Neuronal stem cell (in vitro differentiated cells): ENCODE data around the gene HDHD2.

Experiments used
- DNase-seq: peaks from one replicate; pipeline ENCODE4 v3.0.0-alpha.2; 2013; ENCODE audit warnings: low spot score
- H2AFZ ChIP-seq: one replicate; pipeline ENCODE4 v1.6.1; 2013; ENCODE audit warnings: mild to moderate bottlenecking, low read length, inconsistent platforms
- H2AK5ac ChIP-seq: 2 replicates; pipeline ENCODE4 v1.6.1; 2013; ENCODE audit warnings: low read depth, mild to moderate bottlenecking, inconsistent platforms, low read length, moderate library complexity, mixed read lengths
- H2BK120ac ChIP-seq: 2 replicates; pipeline ENCODE4 v1.6.1; 2013; ENCODE audit warnings: low read depth, mild to moderate bottlenecking, inconsistent platforms, low read length, moderate library complexity, mixed read lengths
- H2BK12ac ChIP-seq: one replicate; pipeline ENCODE4 v1.6.1; 2013; ENCODE audit warnings: low read length, inconsistent platforms
- H2BK15ac ChIP-seq: 2 replicates; pipeline ENCODE4 v1.6.1; 2013; ENCODE audit warnings: mild to moderate bottlenecking, low read length, inconsistent platforms, mixed read lengths
- H2BK5ac ChIP-seq: one replicate; pipeline ENCODE4 v1.6.1; 2013; ENCODE audit warnings: inconsistent platforms, mild to moderate bottlenecking, low read length, moderate library complexity
- H3K14ac ChIP-seq: one replicate; pipeline ENCODE4 v1.6.1; 2013; ENCODE audit warnings: low read length, inconsistent platforms
- H3K18ac ChIP-seq: 2 replicates; pipeline ENCODE4 v1.6.1; 2013; ENCODE audit warnings: low read length, inconsistent platforms
- H3K23ac ChIP-seq: 2 replicates; pipeline ENCODE4 v1.6.1; 2013; ENCODE audit warnings: low read depth, mild to moderate bottlenecking, mixed read lengths, low read length, inconsistent platforms; ENCODE audit not compliant: poor library complexity
- H3K27ac ChIP-seq: replicated peaks from 3 replicates; pipeline ENCODE4 v1.5.1; 2013; ENCODE audit warnings: low read length, inconsistent platforms
- H3K27me3 ChIP-seq, 3 experiments: 2 replicates each; pipeline ENCODE4 v1.6.1; 2013; ENCODE audit warnings: low read length in 3 of 3, mild to moderate bottlenecking in 2 of 3, inconsistent platforms in 1 of 3, low read depth in 1 of 3, mixed read lengths in 1 of 3, moderate library complexity in 1 of 3; ENCODE audit not compliant: control insufficient read depth in 3 of 3, insufficient read depth in 3 of 3
- H3K36me3 ChIP-seq, 2 donors: replicated peaks in 1 of 2; 2 replicates each; pipeline ENCODE4 v1.6.1; 2013; ENCODE audit warnings: low read length in 2 of 2; ENCODE audit not compliant: control insufficient read depth in 2 of 2, insufficient read depth in 2 of 2
- H3K4ac ChIP-seq: 2 replicates; pipeline ENCODE4 v1.6.1; 2013; ENCODE audit warnings: inconsistent platforms, mild to moderate bottlenecking, low read length, moderate library complexity
- H3K4me1 ChIP-seq, 2 donors: 1 replicate in 1 of 2; 2 replicates in 1 of 2; pipeline ENCODE4 v1.6.1; 2013; ENCODE audit warnings: low read length in 2 of 2, low read depth in 1 of 2; ENCODE audit not compliant: control insufficient read depth in 2 of 2, insufficient read depth in 1 of 2
- H3K4me2 ChIP-seq: one replicate; pipeline ENCODE4 v1.6.1; 2013; ENCODE audit warnings: mild to moderate bottlenecking, low read length, inconsistent platforms; ENCODE audit not compliant: insufficient read depth, poor library complexity, severe bottlenecking
- H3K4me3 ChIP-seq, 2 donors: 2 replicates each; pipeline ENCODE4 v1.5.1; 2013; ENCODE audit warnings: low read length in 2 of 2, mild to moderate bottlenecking in 2 of 2, inconsistent platforms in 1 of 2, moderate library complexity in 1 of 2
- H3K79me1 ChIP-seq: one replicate; pipeline ENCODE4 v1.6.1; 2013; ENCODE audit warnings: low read depth, mild to moderate bottlenecking, inconsistent platforms, low read length, moderate library complexity
- H3K9ac ChIP-seq: one replicate; pipeline ENCODE4 v1.6.1; 2013; ENCODE audit warnings: mild to moderate bottlenecking, low read depth, low read length, inconsistent platforms; ENCODE audit not compliant: poor library complexity
- H3K9me3 ChIP-seq, 2 donors: replicated peaks in 1 of 2; 2 replicates each; pipeline versions ENCODE3 to v1.6.1; 2013; ENCODE audit warnings: low read length in 2 of 2, mild to moderate bottlenecking in 2 of 2, inconsistent platforms in 1 of 2, low read depth in 1 of 2, mixed read lengths in 1 of 2, moderate library complexity in 1 of 2; ENCODE audit not compliant: control insufficient read depth in 2 of 2, insufficient read depth in 1 of 2
- H4K8ac ChIP-seq: one replicate; pipeline ENCODE4 v1.6.1; 2013; ENCODE audit warnings: low read depth, mild to moderate bottlenecking, inconsistent platforms, low read length, moderate library complexity
- H4K91ac ChIP-seq: one replicate; pipeline ENCODE4 v1.6.1; 2013; ENCODE audit warnings: low read length, low read depth, mild to moderate bottlenecking, inconsistent platforms; ENCODE audit not compliant: poor library complexity
- WGBS, 2 donors: extraction: QIAGEN DNeasy Blood & Tissue Kit; methylation state at CpG; one replicate each; pipeline ENCODE4 v1.1.7; 2013; ENCODE audit warnings: missing lambda C conversion rate in 2 of 2, mixed read lengths in 1 of 2; ENCODE audit not compliant: insufficient read length in 2 of 2, insufficient replicate concordance in 1 of 2; ENCODE audit errors: extremely low coverage in 2 of 2; 5-methylcytosine and 5-hydroxymethylcytosine counted together

The HDHD2 gene

GRCh38 chr18:47087676-47088075 lies 62.6 kb downstream of the HDHD2 start:
- no CpG with 5 or more reads among the region's 5 CpGs for WGBS, 2 donors
- H2BK120ac ChIP-seq, result no peak overlapping the region

GRCh38 chr18:47081578-47081977 lies 68.7 kb downstream of the HDHD2 start:
- H3K4me3 ChIP-seq, result no peak overlapping the region
- H3K23ac ChIP-seq, result no peak overlapping the region
- DNase-seq, result no peak
- no peak overlapping the region for H3K4me2 ChIP-seq
- no peak overlapping the region for H4K8ac ChIP-seq
- no peak overlapping the region for H2BK12ac ChIP-seq
- no peak overlapping the region for H4K91ac ChIP-seq
- peaks cover 6 to 8% of the 10 kb centered on the region in 2 donors for H3K4me1 ChIP-seq
- no peak overlapping the region for H3K9ac ChIP-seq
- H3K14ac ChIP-seq, result no peak overlapping the region
- H3K9me3 ChIP-seq, result no peaks in the 10 kb centered on the region
- H2BK120ac ChIP-seq, result no peak overlapping the region
- peaks cover 0 to 55% (median 0%) of the 10 kb centered on the region in 3 experiments for H3K27me3 ChIP-seq
- no peak overlapping the region for H2BK15ac ChIP-seq
- no peak overlapping the region for H2BK5ac ChIP-seq
- H3K18ac ChIP-seq, result no peak overlapping the region
- peaks cover 0 to 2% of the 10 kb centered on the region in 2 donors for H3K36me3 ChIP-seq
- no peaks in the 10 kb centered on the region for H3K79me1 ChIP-seq
- H3K27ac ChIP-seq, result no peak overlapping the region
- H2AFZ ChIP-seq, result no peak overlapping the region
- H2AK5ac ChIP-seq, result no peak overlapping the region
- H3K4ac ChIP-seq, result no peak overlapping the region
- WGBS, 2 donors, result no CpG with 5 or more reads among the region's 2 CpGs

More at GRCh38 chr18:47087676-47088075, 62.6 kb downstream of the HDHD2 start:
- Histone ChIP-seq H3K14ac (no peak overlapping the region), H2BK12ac (no peak overlapping the region), H3K27ac (no peak overlapping the region), H3K4ac (no peak overlapping the region), H3K9me3 (no peaks in the 10 kb centered on the region), H3K4me1 (peaks cover 0 to 2% of the 10 kb centered on the region in 2 donors), H4K91ac (no peak overlapping the region), H3K23ac (no peak overlapping the region), H3K79me1 (no peaks in the 10 kb centered on the region), H3K9ac (no peak overlapping the region), H2BK15ac (no peak overlapping the region), H3K36me3 (no peaks in the 10 kb centered on the region), H3K18ac (no peak overlapping the region), H3K4me2 (no peak overlapping the region), H4K8ac (no peak overlapping the region), H2AFZ (no peak overlapping the region), H3K27me3 (peaks cover 0 to 10% (median 0%) of the 10 kb centered on the region in 3 experiments), H2AK5ac (no peak overlapping the region), H3K4me3 (no peak overlapping the region), H2BK5ac (no peak overlapping the region)
- no peak for DNase-seq

GRCh38 chr18:47080872-47081271 lies 69.4 kb downstream of the HDHD2 start:
- WGBS, 2 donors, result 100% methylated on average over 1 of the region's 2 CpGs; no CpG with 5 or more reads in 1 of the 2 donors

GRCh38 chr18:47077111-47077510 lies 73.2 kb downstream of the HDHD2 start:
- Histone ChIP-seq H3K9ac (no peak overlapping the region), H3K14ac (no peak overlapping the region), H4K91ac (no peak overlapping the region), H2AK5ac (no peak overlapping the region), H2BK5ac (no peak overlapping the region), H3K4ac (no peak overlapping the region), H2BK15ac (no peak overlapping the region), H3K9me3 (no peaks in the 10 kb centered on the region), H4K8ac (no peak overlapping the region), H3K79me1 (no peaks in the 10 kb centered on the region), H3K36me3 (peaks cover 0 to 2% of the 10 kb centered on the region in 2 donors), H3K23ac (no peak overlapping the region), H2BK12ac (no peak overlapping the region), H3K4me2 (no peak overlapping the region), H3K27me3 (peaks cover 0 to 84% (median 0%) of the 10 kb centered on the region in 3 experiments), H3K4me1 (peaks cover 8 to 12% of the 10 kb centered on the region in 2 donors), H3K27ac (no peak overlapping the region), H2AFZ (no peak overlapping the region), H3K18ac (no peak overlapping the region), H2BK120ac (no peak overlapping the region), H3K4me3 (no peak overlapping the region)
- DNase-seq, result no peak
- WGBS, 2 donors, result no CpG with 5 or more reads among the region's 7 CpGs

More at GRCh38 chr18:47080872-47081271, 69.4 kb downstream of the HDHD2 start:
- H3K4me3 ChIP-seq, result no peak overlapping the region
- H2BK12ac ChIP-seq, result no peak overlapping the region
- DNase-seq, result no peak
- H3K23ac ChIP-seq, result no peak overlapping the region
- no peak overlapping the region for H3K27ac ChIP-seq
- H2BK15ac ChIP-seq, result no peak overlapping the region
- peaks cover 0 to 62% (median 0%) of the 10 kb centered on the region in 3 experiments for H3K27me3 ChIP-seq
- peaks cover 0 to 2% of the 10 kb centered on the region in 2 donors for H3K36me3 ChIP-seq
- no peak overlapping the region for H3K4ac ChIP-seq
- H2AFZ ChIP-seq, result no peak overlapping the region
- no peak overlapping the region for H2AK5ac ChIP-seq
- no peak overlapping the region for H2BK5ac ChIP-seq
- no peak overlapping the region for H3K4me2 ChIP-seq
- H3K18ac ChIP-seq, result no peak overlapping the region
- no peak overlapping the region for H4K91ac ChIP-seq
- no peaks in the 10 kb centered on the region for H3K79me1 ChIP-seq
- peaks cover 6 to 8% of the 10 kb centered on the region in 2 donors for H3K4me1 ChIP-seq
- H3K14ac ChIP-seq, result no peak overlapping the region
- no peak overlapping the region for H3K9ac ChIP-seq
- H3K9me3 ChIP-seq, result no peaks in the 10 kb centered on the region
- no peak overlapping the region for H2BK120ac ChIP-seq
- H4K8ac ChIP-seq, result no peak overlapping the region
